K562 (cell line): ENCODE results near the gene ZNF569. TPM values are rescaled to one million over a fixed set of nuclear protein-coding genes. Genes with fewer than 3 reads are reported as not detected.
A peak's percentile ranks its signal among the peaks of the same experiment; 100 is the strongest.

Source experiments
- ADNP ChIP-seq: fragments of 200-800 bp; sonication (Bioruptor generic); IDR thresholded peaks from 2 replicates; pipeline ENCODE4 v1.6.1; 2016; ENCODE audit warnings: missing genetic modification characterization, missing compliant biosample characterization
- BCOR ChIP-seq: fragments of 450-650 bp; IDR thresholded peaks from 2 replicates; pipeline ENCODE4 v1.6.1; 2016
- CGGBP1 ChIP-seq: fragments of 250-450 bp; sonication (Bioruptor Pico); IDR thresholded peaks from 2 replicates; pipeline ENCODE4 v1.9.0; 2021; ENCODE audit warnings: mild to moderate bottlenecking
- DMBX1 ChIP-seq: fragments of 250-450 bp; sonication (Bioruptor Pico); IDR thresholded peaks from 2 replicates; pipeline ENCODE4 v1.8.0; 2022; ENCODE audit warnings: inconsistent platforms, mild to moderate bottlenecking, moderate library complexity, borderline replicate concordance
- GATAD2B ChIP-seq: fragments of 450-650 bp; IDR thresholded peaks from 2 replicates; pipeline ENCODE4 v1.6.1; 2017; ENCODE audit warnings: mild to moderate bottlenecking, borderline replicate concordance
- LEF1 ChIP-seq: fragments of 450-650 bp; IDR thresholded peaks from 2 replicates; pipeline ENCODE4 v1.6.1; 2016; ENCODE audit warnings: mild to moderate bottlenecking
- RNF2 ChIP-seq: sonication (generic); IDR thresholded peaks from 2 replicates; pipeline ENCODE4 v1.6.1; 2016
- SAFB2 ChIP-seq: fragments of 200-400 bp; formaldehyde crosslinking; IDR thresholded peaks from 2 replicates; pipeline ENCODE4 v1.6.1; 2018; ENCODE audit warnings: borderline replicate concordance, low read length, low read depth, moderate library complexity; ENCODE audit not compliant: severe bottlenecking
- XRCC3 ChIP-seq: fragments of 450-650 bp; IDR thresholded peaks from 2 replicates; pipeline ENCODE4 v1.6.1; 2017; ENCODE audit warnings: mild to moderate bottlenecking, moderate library complexity
- ZNF778 ChIP-seq: fragments of 450-650 bp; formaldehyde crosslinking; IDR thresholded peaks from 2 replicates; pipeline ENCODE4 v1.4.0; 2020; ENCODE audit warnings: mild to moderate bottlenecking, moderate library complexity
- polyA plus RNA-seq, 8 experiments: library from polyadenylated mRNA; depleted of rRNA in 4 of 8; stranded (reverse) in 5 of 8; unstranded in 3 of 8; fragments of >200 nt; fragmentation: Nextera tagmentation in 2 of 8; fragmentation: Illumina TruSeq in 1 of 8; extraction: Ambion mirVana in 2 of 8; extraction: Trizol in 1 of 8; gene quantifications; 2 replicates each; pipeline versions ENCODE4 v1.2.1 to v1.2.3, GENCODE V29; 2011 to 2014; ENCODE audit warnings: inconsistent platforms in 1 of 8, missing spikeins in 1 of 8
- total RNA-seq, 7 experiments: library from RNA; depleted of rRNA in 6 of 7; stranded (reverse); fragments of >200 nt in 6 of 7; fragmentation: Illumina TruSeq in 2 of 7; extraction: Trizol in 2 of 7; gene quantifications; 2 replicates each; pipeline versions ENCODE4 v1.2.1 to v1.2.3, GENCODE V29; 2011 to 2021; ENCODE audit warnings: low replicate concordance in 1 of 7
- TF ChIP-seq, protein P1 (sequence below): fragments of 450-650 bp; IDR thresholded peaks from 2 replicates; pipeline ENCODE4 v1.6.1; 2016; ENCODE audit warnings: mild to moderate bottlenecking, moderate library complexity
- TF ChIP-seq, protein P2 (sequence below): fragments of 250-450 bp; sonication (Bioruptor Pico); IDR thresholded peaks from 2 replicates; pipeline ENCODE4 v1.4.0; 2020; ENCODE audit warnings: mild to moderate bottlenecking, moderate library complexity

Gene ZNF569
- total and polyA plus RNA-seq, 9 of the 15 experiments (the other 6 are each of a cell fraction or from before 2014, with no cell fraction given) = 2.1 to 5.7 (median 4.5) TPM

DNA sequence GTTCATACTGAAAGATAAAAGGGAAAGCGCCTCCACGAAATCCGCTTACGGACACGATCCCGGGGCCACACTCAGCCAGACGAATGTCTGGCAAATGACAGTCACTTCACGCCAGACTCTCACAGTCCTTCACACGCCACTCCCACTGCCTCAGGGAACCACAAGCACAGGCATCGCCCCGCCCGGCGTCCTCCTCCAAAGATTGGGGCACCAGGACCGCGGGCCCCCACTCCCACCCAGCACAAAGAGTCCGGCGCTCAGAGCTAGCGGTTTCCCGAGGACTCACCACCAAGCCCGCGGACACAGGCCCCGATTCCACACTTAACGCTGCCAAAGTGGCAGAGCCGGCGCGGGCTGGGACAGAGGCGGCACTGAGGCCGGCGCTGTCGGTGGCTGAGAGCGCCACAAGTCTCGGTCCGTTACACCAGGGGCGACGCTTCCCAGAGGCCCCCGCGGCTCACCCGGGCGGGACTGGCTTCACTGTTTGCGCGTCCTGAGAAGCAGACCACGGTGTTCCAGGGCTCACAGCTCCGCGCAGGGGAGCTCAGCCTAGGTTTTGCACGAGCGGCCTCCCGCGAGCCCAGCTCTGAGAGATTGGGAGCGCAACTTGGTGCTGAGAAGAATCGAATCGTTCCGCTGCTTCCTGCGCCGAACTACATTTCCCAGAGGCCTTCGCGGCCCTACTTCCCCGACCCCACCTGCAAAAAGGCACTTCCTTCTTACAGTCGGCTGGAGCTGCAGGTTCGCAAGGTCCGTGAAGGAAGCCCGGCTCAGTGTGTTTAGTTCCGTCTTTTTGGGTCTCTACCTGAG is at the start of gene ZNF569 (continued):
- TF ChIP-seq LEF1 (no peak), RNF2 (no peak), DMBX1 (CRISPR knock-in tag) (no peak), ZNF778 (CRISPR knock-in tag) (no peak), XRCC3 (no peak), BCOR (no peak), SAFB2 (no peak), CGGBP1 (CRISPR knock-in tag) (no peak), GATAD2B (no peak), ADNP (tag) (no peak)
- TF ChIP-seq, protein P1, sequence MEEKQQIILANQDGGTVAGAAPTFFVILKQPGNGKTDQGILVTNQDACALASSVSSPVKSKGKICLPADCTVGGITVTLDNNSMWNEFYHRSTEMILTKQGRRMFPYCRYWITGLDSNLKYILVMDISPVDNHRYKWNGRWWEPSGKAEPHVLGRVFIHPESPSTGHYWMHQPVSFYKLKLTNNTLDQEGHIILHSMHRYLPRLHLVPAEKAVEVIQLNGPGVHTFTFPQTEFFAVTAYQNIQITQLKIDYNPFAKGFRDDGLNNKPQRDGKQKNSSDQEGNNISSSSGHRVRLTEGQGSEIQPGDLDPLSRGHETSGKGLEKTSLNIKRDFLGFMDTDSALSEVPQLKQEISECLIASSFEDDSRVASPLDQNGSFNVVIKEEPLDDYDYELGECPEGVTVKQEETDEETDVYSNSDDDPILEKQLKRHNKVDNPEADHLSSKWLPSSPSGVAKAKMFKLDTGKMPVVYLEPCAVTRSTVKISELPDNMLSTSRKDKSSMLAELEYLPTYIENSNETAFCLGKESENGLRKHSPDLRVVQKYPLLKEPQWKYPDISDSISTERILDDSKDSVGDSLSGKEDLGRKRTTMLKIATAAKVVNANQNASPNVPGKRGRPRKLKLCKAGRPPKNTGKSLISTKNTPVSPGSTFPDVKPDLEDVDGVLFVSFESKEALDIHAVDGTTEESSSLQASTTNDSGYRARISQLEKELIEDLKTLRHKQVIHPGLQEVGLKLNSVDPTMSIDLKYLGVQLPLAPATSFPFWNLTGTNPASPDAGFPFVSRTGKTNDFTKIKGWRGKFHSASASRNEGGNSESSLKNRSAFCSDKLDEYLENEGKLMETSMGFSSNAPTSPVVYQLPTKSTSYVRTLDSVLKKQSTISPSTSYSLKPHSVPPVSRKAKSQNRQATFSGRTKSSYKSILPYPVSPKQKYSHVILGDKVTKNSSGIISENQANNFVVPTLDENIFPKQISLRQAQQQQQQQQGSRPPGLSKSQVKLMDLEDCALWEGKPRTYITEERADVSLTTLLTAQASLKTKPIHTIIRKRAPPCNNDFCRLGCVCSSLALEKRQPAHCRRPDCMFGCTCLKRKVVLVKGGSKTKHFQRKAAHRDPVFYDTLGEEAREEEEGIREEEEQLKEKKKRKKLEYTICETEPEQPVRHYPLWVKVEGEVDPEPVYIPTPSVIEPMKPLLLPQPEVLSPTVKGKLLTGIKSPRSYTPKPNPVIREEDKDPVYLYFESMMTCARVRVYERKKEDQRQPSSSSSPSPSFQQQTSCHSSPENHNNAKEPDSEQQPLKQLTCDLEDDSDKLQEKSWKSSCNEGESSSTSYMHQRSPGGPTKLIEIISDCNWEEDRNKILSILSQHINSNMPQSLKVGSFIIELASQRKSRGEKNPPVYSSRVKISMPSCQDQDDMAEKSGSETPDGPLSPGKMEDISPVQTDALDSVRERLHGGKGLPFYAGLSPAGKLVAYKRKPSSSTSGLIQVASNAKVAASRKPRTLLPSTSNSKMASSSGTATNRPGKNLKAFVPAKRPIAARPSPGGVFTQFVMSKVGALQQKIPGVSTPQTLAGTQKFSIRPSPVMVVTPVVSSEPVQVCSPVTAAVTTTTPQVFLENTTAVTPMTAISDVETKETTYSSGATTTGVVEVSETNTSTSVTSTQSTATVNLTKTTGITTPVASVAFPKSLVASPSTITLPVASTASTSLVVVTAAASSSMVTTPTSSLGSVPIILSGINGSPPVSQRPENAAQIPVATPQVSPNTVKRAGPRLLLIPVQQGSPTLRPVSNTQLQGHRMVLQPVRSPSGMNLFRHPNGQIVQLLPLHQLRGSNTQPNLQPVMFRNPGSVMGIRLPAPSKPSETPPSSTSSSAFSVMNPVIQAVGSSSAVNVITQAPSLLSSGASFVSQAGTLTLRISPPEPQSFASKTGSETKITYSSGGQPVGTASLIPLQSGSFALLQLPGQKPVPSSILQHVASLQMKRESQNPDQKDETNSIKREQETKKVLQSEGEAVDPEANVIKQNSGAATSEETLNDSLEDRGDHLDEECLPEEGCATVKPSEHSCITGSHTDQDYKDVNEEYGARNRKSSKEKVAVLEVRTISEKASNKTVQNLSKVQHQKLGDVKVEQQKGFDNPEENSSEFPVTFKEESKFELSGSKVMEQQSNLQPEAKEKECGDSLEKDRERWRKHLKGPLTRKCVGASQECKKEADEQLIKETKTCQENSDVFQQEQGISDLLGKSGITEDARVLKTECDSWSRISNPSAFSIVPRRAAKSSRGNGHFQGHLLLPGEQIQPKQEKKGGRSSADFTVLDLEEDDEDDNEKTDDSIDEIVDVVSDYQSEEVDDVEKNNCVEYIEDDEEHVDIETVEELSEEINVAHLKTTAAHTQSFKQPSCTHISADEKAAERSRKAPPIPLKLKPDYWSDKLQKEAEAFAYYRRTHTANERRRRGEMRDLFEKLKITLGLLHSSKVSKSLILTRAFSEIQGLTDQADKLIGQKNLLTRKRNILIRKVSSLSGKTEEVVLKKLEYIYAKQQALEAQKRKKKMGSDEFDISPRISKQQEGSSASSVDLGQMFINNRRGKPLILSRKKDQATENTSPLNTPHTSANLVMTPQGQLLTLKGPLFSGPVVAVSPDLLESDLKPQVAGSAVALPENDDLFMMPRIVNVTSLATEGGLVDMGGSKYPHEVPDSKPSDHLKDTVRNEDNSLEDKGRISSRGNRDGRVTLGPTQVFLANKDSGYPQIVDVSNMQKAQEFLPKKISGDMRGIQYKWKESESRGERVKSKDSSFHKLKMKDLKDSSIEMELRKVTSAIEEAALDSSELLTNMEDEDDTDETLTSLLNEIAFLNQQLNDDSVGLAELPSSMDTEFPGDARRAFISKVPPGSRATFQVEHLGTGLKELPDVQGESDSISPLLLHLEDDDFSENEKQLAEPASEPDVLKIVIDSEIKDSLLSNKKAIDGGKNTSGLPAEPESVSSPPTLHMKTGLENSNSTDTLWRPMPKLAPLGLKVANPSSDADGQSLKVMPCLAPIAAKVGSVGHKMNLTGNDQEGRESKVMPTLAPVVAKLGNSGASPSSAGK = peak; percentile 35; the same call in 1 of the 2 replicates
- TF ChIP-seq, protein P2, sequence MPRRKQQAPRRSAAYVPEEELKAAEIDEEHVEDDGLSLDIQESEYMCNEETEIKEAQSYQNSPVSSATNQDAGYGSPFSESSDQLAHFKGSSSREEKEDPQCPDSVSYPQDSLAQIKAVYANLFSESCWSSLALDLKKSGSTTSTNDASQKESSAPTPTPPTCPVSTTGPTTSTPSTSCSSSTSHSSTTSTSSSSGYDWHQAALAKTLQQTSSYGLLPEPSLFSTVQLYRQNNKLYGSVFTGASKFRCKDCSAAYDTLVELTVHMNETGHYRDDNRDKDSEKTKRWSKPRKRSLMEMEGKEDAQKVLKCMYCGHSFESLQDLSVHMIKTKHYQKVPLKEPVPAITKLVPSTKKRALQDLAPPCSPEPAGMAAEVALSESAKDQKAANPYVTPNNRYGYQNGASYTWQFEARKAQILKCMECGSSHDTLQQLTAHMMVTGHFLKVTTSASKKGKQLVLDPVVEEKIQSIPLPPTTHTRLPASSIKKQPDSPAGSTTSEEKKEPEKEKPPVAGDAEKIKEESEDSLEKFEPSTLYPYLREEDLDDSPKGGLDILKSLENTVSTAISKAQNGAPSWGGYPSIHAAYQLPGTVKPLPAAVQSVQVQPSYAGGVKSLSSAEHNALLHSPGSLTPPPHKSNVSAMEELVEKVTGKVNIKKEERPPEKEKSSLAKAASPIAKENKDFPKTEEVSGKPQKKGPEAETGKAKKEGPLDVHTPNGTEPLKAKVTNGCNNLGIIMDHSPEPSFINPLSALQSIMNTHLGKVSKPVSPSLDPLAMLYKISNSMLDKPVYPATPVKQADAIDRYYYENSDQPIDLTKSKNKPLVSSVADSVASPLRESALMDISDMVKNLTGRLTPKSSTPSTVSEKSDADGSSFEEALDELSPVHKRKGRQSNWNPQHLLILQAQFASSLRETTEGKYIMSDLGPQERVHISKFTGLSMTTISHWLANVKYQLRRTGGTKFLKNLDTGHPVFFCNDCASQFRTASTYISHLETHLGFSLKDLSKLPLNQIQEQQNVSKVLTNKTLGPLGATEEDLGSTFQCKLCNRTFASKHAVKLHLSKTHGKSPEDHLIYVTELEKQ (CRISPR knock-in tag) = no peak
